Ishikawa (cell line): Measurements from ENCODE around the gene PTCHD1.

Experiments
- CEBPB ChIP-seq: IDR thresholded peaks from 2 replicates; pipeline ENCODE4 v1.6.1; 2012
- CREB1 ChIP-seq: IDR thresholded peaks from 2 replicates; pipeline ENCODE4 v1.6.1; 2012; ENCODE audit warnings: low read depth
- EGR1 ChIP-seq: IDR thresholded peaks from 2 replicates; pipeline ENCODE4 v1.6.1; 2012
- EP300 ChIP-seq: IDR thresholded peaks from 2 replicates; pipeline ENCODE4 v1.6.1; 2012; ENCODE audit warnings: borderline replicate concordance
- FOXM1 ChIP-seq: IDR thresholded peaks from 2 replicates; pipeline ENCODE4 v1.6.1; 2012; ENCODE audit warnings: low read depth, borderline replicate concordance
- NFIC ChIP-seq: IDR thresholded peaks from 2 replicates; pipeline ENCODE4 v1.6.1; 2012
- RAD21 ChIP-seq: IDR thresholded peaks from 2 replicates; pipeline ENCODE4 v1.6.1; 2012; ENCODE audit warnings: low read depth
- TAF1 ChIP-seq: IDR thresholded peaks from 2 replicates; pipeline ENCODE4 v1.6.1; 2012; ENCODE audit warnings: low read depth, mild to moderate bottlenecking
- TCF12 ChIP-seq: IDR thresholded peaks from 2 replicates; pipeline ENCODE4 v1.6.1; 2012; ENCODE audit warnings: low read depth
- TEAD4 ChIP-seq: IDR thresholded peaks from 2 replicates; pipeline ENCODE4 v1.6.1; 2012
- YY1 ChIP-seq: IDR thresholded peaks from 2 replicates; pipeline ENCODE4 v1.6.1; 2012; ENCODE audit warnings: low read depth
- ZBTB7A ChIP-seq: IDR thresholded peaks from 2 replicates; pipeline ENCODE4 v1.6.1; 2012; ENCODE audit warnings: low read depth
- TF ChIP-seq, protein P1 (sequence below): IDR thresholded peaks from 2 replicates; pipeline ENCODE4 v1.6.1; 2012; ENCODE audit warnings: low read depth, mild to moderate bottlenecking
- TF ChIP-seq, protein P2 (sequence below): IDR thresholded peaks from 2 replicates; pipeline ENCODE4 v1.6.1; 2012
- TF ChIP-seq, protein P3 (sequence below): IDR thresholded peaks from 2 replicates; pipeline ENCODE4 v1.6.1; 2012

Gene PTCHD1

GRCh38 chrX:23341452-23341851 is 6.8 kb downstream of the PTCHD1 start:
- TF ChIP-seq CREB1: no peak
- no peak for TF ChIP-seq CEBPB
- TF ChIP-seq TCF12: no peak
- no peak for TF ChIP-seq NFIC
- TF ChIP-seq TAF1: no peak
- TF ChIP-seq, protein P1, sequence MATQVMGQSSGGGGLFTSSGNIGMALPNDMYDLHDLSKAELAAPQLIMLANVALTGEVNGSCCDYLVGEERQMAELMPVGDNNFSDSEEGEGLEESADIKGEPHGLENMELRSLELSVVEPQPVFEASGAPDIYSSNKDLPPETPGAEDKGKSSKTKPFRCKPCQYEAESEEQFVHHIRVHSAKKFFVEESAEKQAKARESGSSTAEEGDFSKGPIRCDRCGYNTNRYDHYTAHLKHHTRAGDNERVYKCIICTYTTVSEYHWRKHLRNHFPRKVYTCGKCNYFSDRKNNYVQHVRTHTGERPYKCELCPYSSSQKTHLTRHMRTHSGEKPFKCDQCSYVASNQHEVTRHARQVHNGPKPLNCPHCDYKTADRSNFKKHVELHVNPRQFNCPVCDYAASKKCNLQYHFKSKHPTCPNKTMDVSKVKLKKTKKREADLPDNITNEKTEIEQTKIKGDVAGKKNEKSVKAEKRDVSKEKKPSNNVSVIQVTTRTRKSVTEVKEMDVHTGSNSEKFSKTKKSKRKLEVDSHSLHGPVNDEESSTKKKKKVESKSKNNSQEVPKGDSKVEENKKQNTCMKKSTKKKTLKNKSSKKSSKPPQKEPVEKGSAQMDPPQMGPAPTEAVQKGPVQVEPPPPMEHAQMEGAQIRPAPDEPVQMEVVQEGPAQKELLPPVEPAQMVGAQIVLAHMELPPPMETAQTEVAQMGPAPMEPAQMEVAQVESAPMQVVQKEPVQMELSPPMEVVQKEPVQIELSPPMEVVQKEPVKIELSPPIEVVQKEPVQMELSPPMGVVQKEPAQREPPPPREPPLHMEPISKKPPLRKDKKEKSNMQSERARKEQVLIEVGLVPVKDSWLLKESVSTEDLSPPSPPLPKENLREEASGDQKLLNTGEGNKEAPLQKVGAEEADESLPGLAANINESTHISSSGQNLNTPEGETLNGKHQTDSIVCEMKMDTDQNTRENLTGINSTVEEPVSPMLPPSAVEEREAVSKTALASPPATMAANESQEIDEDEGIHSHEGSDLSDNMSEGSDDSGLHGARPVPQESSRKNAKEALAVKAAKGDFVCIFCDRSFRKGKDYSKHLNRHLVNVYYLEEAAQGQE: no peak
- TF ChIP-seq TEAD4: no peak
- no peak for TF ChIP-seq EP300
- no peak for TF ChIP-seq YY1
- no peak for TF ChIP-seq FOXM1
- TF ChIP-seq, protein P2, sequence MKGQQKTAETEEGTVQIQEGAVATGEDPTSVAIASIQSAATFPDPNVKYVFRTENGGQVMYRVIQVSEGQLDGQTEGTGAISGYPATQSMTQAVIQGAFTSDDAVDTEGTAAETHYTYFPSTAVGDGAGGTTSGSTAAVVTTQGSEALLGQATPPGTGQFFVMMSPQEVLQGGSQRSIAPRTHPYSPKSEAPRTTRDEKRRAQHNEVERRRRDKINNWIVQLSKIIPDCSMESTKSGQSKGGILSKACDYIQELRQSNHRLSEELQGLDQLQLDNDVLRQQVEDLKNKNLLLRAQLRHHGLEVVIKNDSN: no peak
- TF ChIP-seq RAD21: no peak
- TF ChIP-seq, protein P3, sequence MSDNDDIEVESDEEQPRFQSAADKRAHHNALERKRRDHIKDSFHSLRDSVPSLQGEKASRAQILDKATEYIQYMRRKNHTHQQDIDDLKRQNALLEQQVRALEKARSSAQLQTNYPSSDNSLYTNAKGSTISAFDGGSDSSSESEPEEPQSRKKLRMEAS: no peak
- TF ChIP-seq EGR1: no peak
- no peak for TF ChIP-seq ZBTB7A

- TF ChIP-seq CEBPB (no peak), ZBTB7A (no peak), TEAD4 (no peak), NFIC (no peak)
- TF ChIP-seq, protein P1: no peak
Observed at GRCh38 chrX:23344238-23344903, 9.7 kb downstream of the PTCHD1 start.

DNA sequence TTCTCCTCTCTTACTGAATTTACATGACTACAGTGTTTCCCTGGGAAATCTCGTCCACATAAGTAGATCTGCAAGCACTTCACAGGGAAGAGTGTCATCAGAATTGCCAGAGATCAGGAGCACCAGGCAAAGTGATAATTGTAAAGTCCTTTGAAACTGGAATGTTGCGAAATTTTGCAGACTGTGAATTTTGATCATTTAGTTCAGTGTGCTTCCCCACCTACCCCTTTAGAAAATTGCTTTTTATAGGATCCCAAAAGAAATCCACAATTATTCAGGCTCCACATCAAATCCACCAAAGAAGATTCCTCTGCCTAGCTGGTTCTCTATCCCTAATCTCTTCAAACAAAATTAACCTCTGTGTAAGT is 10.2 kb downstream of the PTCHD1 start:
- no peak for TF ChIP-seq FOXM1
- no peak for TF ChIP-seq NFIC
- TF ChIP-seq, protein P1: no peak
- TF ChIP-seq, protein P2: no peak
- TF ChIP-seq CEBPB: no peak

GRCh38 chrX:23356189-23356588 is 21.5 kb downstream of the PTCHD1 start:
- TF ChIP-seq YY1 (no peak), RAD21 (no peak), EP300 (no peak), EGR1 (no peak), TAF1 (no peak), CREB1 (no peak), ZBTB7A (no peak)
- TF ChIP-seq, protein P2: no peak

- TF ChIP-seq, protein P3: no peak
- no peak for TF ChIP-seq CEBPB
- TF ChIP-seq, protein P1: no peak
- TF ChIP-seq NFIC: no peak
- TF ChIP-seq CREB1: no peak
- no peak for TF ChIP-seq TCF12
- TF ChIP-seq FOXM1: no peak
- no peak for TF ChIP-seq YY1
- no peak for TF ChIP-seq TEAD4
- no peak for TF ChIP-seq RAD21
- TF ChIP-seq EGR1: no peak
- no peak for TF ChIP-seq EP300
- TF ChIP-seq, protein P2: no peak
- no peak for TF ChIP-seq TAF1
Observed at GRCh38 chrX:23364416-23364815, 29.8 kb downstream of the PTCHD1 start.
